Muscle layer of duodenum (tissue), 2 donors: ENCODE measurements around the gene FHL2.

Source experiments
- H3K27ac ChIP-seq: one replicate; pipeline ENCODE4 v1.7.0; 2013; ENCODE audit warnings: mild to moderate bottlenecking, low read length
- H3K27me3 ChIP-seq: one replicate; pipeline ENCODE4 v1.7.0; 2013; ENCODE audit warnings: low read depth, mild to moderate bottlenecking, control low read depth, low read length
- H3K36me3 ChIP-seq, 2 donors: one replicate each; pipeline ENCODE4 v1.7.0; 2013; ENCODE audit warnings: low read length in 2 of 2, control low read depth in 1 of 2, mild to moderate bottlenecking in 1 of 2; ENCODE audit not compliant: insufficient read depth in 2 of 2, control insufficient read depth in 1 of 2
- H3K4me1 ChIP-seq, 2 donors: one replicate each; pipeline ENCODE4 v1.7.0; 2013; ENCODE audit warnings: low read length in 2 of 2, mild to moderate bottlenecking in 2 of 2, control low read depth in 1 of 2, moderate library complexity in 1 of 2; ENCODE audit not compliant: insufficient read depth in 2 of 2, control insufficient read depth in 1 of 2
- H3K4me3 ChIP-seq, 2 donors: one replicate each; pipeline ENCODE4 v1.7.0; 2013; ENCODE audit warnings: low read length in 2 of 2, low read depth in 1 of 2, mild to moderate bottlenecking in 1 of 2
- H3K9me3 ChIP-seq, 2 donors: one replicate each; pipeline ENCODE4 v1.7.0; 2013; ENCODE audit warnings: low read length in 2 of 2, control low read depth in 1 of 2, mild to moderate bottlenecking in 1 of 2; ENCODE audit not compliant: control insufficient read depth in 1 of 2
- donor health status: healthy.

Gene FHL2

GRCh38 chr2:105384861-105385260, 14.0 kb downstream of the FHL2 start:
- H3K9me3 ChIP-seq = no peaks in the 10 kb centered on the region
- H3K36me3 ChIP-seq = peaks cover 23 to 34% of the 10 kb centered on the region in 2 donors
- no peaks in the 10 kb centered on the region for H3K27me3 ChIP-seq
- H3K4me1 ChIP-seq = peaks cover 0 to 18% of the 10 kb centered on the region in 2 donors
- no peak overlapping the region for H3K4me3 ChIP-seq
- no peak overlapping the region for H3K27ac ChIP-seq

- Histone ChIP-seq H3K27ac (no peak overlapping the region), H3K4me3 (no peak overlapping the region), H3K27me3 (no peaks in the 10 kb centered on the region), H3K9me3 (no peaks in the 10 kb centered on the region), H3K4me1 (peaks cover 0 to 18% of the 10 kb centered on the region in 2 donors), H3K36me3 (peaks cover 23 to 34% of the 10 kb centered on the region in 2 donors)
Observed at GRCh38 chr2:105384216-105384615, 14.6 kb downstream of the FHL2 start.

GRCh38 chr2:105383432-105384166, 15.3 kb downstream of the FHL2 start:
- Histone ChIP-seq H3K36me3 (peaks cover 23 to 34% of the 10 kb centered on the region in 2 donors), H3K27ac (no peak overlapping the region), H3K9me3 (no peaks in the 10 kb centered on the region), H3K27me3 (no peaks in the 10 kb centered on the region), H3K4me3 (no peak overlapping the region), H3K4me1 (peaks cover 0 to 16% of the 10 kb centered on the region in 2 donors)

- Histone ChIP-seq H3K27ac (no peak overlapping the region), H3K27me3 (no peaks in the 10 kb centered on the region), H3K9me3 (no peaks in the 10 kb centered on the region), H3K36me3 (peaks cover 23 to 34% of the 10 kb centered on the region in 2 donors), H3K4me3 (no peak overlapping the region), H3K4me1 (peaks cover 0 to 6% of the 10 kb centered on the region in 2 donors)
Observed at GRCh38 chr2:105382177-105382576, 16.7 kb downstream of the FHL2 start.

GRCh38 chr2:105381101-105381668, 17.7 kb downstream of the FHL2 start:
- H3K27me3 ChIP-seq = no peaks in the 10 kb centered on the region
- H3K9me3 ChIP-seq = no peaks in the 10 kb centered on the region
- peak overlapping the region; percentile 25 for H3K27ac ChIP-seq
- peaks cover 0 to 5% of the 10 kb centered on the region in 2 donors for H3K4me1 ChIP-seq
- peaks cover 22 to 32% of the 10 kb centered on the region in 2 donors for H3K36me3 ChIP-seq
- H3K4me3 ChIP-seq = no peak overlapping the region

- Histone ChIP-seq H3K36me3 (peaks cover 20 to 26% of the 10 kb centered on the region in 2 donors), H3K9me3 (no peaks in the 10 kb centered on the region), H3K27me3 (no peaks in the 10 kb centered on the region), H3K4me3 (no peak overlapping the region), H3K4me1 (peaks cover 0 to 5% of the 10 kb centered on the region in 2 donors), H3K27ac (peak overlapping the region; percentile 25)
Observed at GRCh38 chr2:105380432-105381100, 18.3 kb downstream of the FHL2 start.

GRCh38 chr2:105379741-105380186, 19.1 kb downstream of the FHL2 start:
- Histone ChIP-seq H3K4me1 (peaks cover 0 to 12% of the 10 kb centered on the region in 2 donors), H3K9me3 (no peaks in the 10 kb centered on the region), H3K27ac (peak overlapping the region; percentile 25), H3K27me3 (no peaks in the 10 kb centered on the region), H3K4me3 (no peak overlapping the region), H3K36me3 (peaks cover 12 to 20% of the 10 kb centered on the region in 2 donors)

GRCh38 chr2:105378921-105379383, 19.9 kb downstream of the FHL2 start:
- H3K4me3 ChIP-seq = no peak overlapping the region
- H3K36me3 ChIP-seq = peaks cover 10 to 13% of the 10 kb centered on the region in 2 donors
- H3K27ac ChIP-seq = no peak overlapping the region
- peaks cover 3 to 20% of the 10 kb centered on the region in 2 donors for H3K4me1 ChIP-seq
- no peaks in the 10 kb centered on the region for H3K9me3 ChIP-seq
- H3K27me3 ChIP-seq = no peaks in the 10 kb centered on the region

- Histone ChIP-seq H3K4me3 (no peak overlapping the region), H3K4me1 (peaks cover 7 to 23% of the 10 kb centered on the region in 2 donors), H3K27me3 (no peaks in the 10 kb centered on the region), H3K36me3 (peaks cover 5 to 8% of the 10 kb centered on the region in 2 donors), H3K9me3 (no peaks in the 10 kb centered on the region), H3K27ac (no peak overlapping the region)
Observed at GRCh38 chr2:105378276-105378840, 20.5 kb downstream of the FHL2 start.

GRCh38 chr2:105377871-105378270, 21.0 kb downstream of the FHL2 start:
- no peak overlapping the region for H3K27ac ChIP-seq

GRCh38 chr2:105376789-105377240, 22.0 kb downstream of the FHL2 start:
- no peak overlapping the region for H3K27ac ChIP-seq
- H3K4me3 ChIP-seq = no peak overlapping the region
- H3K4me1 ChIP-seq = peaks cover 7 to 29% of the 10 kb centered on the region in 2 donors
- H3K27me3 ChIP-seq = no peaks in the 10 kb centered on the region
- H3K36me3 ChIP-seq = peaks cover 0 to 5% of the 10 kb centered on the region in 2 donors
- H3K9me3 ChIP-seq = no peaks in the 10 kb centered on the region

More at GRCh38 chr2:105377871-105378270, 21.0 kb downstream of the FHL2 start:
- no peaks in the 10 kb centered on the region for H3K9me3 ChIP-seq
- H3K4me1 ChIP-seq = peaks cover 7 to 27% of the 10 kb centered on the region in 2 donors
- no peaks in the 10 kb centered on the region for H3K27me3 ChIP-seq
- H3K36me3 ChIP-seq = peaks cover 4 to 5% of the 10 kb centered on the region in 2 donors
- no peak overlapping the region for H3K4me3 ChIP-seq
